CD4-positive, alpha-beta T cell treated with Interleukin-17A for 1 hour (primary cell): ENCODE measurements around the gene PGBD5.

Experiments
- DNase-seq: peaks from one replicate; pipeline ENCODE4 v3.0.0-alpha.2; 2020

Gene PGBD5

DNA sequence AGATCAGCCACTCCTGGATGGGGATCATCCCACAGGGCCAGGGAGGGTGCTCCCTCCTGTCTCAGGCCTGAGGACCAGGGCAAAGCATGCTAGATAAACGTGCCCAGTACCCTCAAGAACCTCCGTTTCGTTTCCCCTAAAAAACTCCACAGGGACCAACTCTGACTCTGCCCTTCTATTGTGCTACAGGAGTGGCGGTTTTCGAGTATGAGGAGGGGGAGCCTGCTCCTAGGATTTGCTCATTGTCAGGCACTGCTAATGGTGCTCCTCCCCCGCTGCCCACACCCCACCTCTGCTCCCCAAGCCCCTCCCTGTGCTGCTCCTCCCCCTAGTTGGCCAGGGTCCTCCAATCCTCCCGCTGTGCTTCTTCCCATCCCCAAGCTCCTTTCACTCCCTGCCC is 32.0 kb downstream of the PGBD5 start:
- DNase-seq = no peak

DNA sequence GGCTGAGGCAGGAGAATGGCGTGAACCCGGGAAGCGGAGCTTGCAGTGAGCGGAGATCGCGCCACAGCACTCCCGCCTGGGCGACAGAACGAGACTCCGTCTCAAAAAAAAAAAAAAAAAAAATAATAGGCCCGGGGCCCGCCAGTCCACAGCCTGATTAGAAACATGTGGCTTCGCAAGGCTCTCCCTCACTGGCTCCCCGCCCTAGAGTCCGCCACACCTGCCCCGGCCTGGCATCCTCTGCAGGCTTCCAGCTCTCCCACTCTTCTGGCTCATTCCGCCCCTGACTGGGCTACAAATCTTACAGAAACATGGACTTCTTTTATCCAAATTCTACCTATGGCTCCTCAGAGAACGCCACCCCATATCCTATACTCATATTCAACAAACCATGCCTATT is 32.4 kb downstream of the PGBD5 start:
- DNase-seq = no peak

DNA sequence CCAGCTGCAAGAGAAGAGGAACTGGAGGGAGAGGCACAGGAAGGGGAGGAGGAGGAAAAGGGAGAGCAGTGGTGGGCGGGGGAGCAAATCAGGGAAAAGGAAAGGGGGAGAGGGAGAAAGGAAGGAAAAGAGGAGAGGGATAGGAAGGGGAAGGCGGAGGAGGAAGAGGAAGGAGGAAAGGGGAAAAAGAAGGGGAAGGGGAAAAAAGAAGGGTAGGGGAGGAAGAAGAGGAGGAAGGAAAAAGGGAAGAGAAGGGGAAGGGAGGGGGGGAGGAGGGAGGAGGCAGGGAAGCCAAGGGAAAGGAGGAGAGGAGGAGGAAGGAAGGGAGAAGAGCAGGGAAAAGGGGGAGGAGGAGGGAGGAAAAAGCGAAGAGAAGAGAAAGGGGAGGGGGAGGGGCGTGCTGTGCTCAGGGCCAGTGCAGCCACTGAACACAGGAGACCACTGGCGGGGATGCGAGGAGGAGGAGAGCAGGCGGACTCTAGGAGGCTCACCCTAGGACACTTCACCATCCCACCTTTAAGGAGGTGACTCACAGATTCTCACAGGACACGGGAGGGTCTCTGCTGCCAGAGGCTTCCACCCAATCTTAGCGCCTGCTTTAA is 33.1 kb downstream of the PGBD5 start:
- DNase-seq = no peak

DNA sequence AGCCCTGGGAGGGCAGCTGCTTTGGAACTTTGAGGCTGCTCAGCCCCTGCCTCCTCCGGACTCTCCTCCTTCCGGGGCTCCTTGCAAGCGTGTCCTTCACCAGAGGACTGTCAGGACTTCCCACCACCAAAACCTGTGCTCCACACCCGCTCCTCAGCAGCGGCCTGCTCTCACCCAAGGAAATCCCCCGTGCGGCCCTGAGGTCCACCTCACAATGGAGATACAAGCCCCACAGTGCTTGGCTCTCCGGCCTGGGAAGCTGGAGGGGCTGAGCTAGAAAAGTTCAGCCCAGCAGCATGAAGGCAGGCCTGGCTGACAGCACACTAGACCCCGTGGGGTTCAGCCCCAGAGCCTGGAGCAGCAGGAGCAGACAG is 33.6 kb downstream of the PGBD5 start:
- DNase-seq = no peak

DNA sequence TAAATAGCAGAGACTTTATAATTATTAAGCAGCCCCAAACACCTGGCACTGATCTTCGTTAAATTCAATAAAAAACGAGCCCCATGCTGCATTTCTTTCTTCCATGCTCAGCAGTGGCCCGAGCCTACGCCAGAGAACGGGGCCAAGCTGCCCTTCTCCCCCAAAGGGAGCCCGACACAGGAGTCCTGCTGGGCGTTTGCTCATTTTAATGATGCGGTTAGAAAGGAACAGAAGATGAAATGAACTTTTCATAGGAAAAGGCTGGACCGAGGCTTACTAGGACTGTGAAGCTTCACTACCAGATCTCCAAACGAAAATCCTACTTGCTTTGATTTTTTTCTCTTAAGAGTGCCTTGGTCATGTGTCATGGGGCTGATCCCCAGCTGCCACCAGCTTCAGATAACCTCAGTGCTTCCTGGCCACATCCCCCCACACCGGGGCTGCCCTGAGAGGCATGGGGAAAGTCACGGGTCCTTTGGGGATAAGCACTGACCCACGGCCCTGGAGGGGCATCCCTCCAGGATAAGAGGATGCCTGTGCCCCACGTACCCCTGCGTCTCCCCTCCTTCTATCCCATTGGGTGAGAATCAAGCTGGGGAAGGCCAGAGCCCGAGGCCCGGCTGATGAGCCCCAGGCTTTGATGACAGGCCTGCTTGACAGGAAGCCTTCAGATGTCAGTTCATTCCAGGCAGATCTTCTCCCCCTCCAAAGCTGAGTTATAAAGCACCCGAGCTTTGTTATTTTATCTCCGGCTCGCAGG is 34.2 kb downstream of the PGBD5 start:
- no peak for DNase-seq

DNA sequence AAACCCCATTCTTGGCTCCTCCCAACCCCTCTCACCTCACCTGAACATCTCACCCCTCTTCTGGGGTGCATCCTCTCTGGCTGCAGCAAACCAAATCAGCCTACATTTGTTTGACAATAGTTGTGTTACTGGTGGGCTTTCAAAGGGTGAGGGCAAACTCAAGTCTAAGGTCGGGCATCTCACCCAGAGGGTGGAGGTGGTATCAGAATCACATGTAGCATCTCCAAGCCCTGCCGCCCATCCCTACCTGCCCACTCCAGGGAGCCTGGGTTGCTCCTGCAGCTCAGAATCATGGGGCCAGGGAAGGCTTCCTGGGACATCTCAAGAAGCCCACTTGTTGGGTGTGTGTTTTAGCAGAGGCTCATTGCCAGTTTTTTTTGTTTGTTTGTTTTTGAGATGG is 35.8 kb downstream of the PGBD5 start:
- no peak for DNase-seq

DNA sequence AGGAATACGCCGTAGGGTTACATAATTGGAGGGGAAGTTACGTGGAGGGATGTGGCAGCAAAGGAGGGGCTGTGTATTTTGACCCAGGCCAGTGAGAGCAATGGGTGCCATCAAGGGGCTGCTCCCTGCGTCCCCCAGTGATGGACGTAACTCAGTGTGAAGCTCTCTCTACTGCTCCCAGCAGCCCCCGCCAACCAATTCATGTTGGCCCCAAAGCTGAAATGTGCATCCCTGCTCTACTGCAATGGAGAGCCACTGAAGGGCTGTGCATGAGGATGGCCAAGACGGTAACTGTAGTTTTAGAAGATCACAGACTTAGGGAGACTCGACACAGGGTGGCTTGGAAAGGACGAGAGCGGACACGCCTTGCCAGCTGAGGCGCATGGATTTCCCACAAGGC is 38.3 kb downstream of the PGBD5 start:
- DNase-seq = no peak

DNA sequence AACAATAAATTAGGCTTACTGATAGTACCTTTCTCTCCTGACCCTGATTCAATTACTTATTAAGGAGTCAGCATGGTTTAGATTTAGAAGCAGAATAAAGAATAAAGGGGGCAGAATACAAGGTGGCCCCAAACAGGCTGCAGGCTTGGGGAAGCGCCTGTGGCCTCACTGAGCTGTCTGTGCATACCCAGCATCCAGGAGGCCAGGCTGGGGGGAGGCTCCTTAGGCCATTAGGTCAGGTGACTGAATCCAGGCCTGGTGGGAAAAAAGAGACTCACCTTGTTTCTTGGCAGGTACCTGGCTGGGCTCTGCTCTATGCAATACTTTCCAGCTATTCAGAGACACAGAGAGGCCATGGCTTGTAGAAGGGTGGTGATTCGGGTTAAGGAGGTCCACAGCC is 38.8 kb downstream of the PGBD5 start:
- DNase-seq = no peak

DNA sequence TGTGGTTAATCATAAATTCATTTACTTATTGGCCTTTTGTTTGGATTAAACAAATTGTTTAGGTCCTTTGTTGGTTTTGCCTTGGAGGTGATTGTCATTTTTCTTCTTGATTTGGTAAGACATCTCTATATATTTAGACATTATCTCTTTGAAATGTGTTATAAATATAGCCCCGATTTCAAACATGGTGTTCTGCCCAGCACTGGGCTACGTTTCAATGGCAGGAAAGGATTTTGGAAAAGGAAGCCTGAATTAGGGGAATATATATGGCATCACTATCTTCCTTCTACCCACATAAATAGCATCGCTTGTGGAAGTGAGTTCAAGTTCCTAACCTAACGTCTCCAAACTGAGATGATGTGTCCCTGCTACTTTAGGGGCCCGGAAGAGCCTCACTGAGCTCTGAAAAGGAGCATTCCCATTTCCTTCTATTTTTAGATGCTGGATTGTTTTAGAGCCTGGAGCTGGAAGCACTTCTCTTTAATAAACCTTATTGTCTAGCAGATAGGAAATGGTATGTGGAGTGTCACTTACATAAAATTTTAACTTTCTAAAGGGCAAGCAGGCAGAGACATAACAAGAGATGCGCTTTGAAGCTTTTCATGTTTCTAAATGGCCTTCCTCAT is 39.4 kb downstream of the PGBD5 start:
- DNase-seq = no peak

DNA sequence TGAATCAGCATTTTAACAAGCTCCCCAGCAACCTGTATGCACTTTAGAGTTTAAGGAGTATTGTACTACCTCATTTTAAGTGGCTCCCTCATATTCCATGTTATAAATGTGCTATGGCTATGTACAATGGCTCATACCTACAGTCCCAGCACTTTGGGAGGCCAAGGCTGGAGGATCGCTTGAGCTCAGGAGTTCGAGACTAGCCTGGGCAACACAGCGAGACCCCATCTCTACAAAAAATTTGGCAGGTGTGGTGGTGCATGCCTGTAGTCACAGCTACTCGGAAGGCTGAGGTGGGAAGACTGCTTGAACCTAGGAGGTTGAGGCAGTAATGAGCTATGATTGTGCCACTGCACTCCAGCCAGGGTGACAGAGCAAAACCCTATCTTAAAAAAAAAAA is 40.2 kb downstream of the PGBD5 start:
- no peak for DNase-seq

DNA sequence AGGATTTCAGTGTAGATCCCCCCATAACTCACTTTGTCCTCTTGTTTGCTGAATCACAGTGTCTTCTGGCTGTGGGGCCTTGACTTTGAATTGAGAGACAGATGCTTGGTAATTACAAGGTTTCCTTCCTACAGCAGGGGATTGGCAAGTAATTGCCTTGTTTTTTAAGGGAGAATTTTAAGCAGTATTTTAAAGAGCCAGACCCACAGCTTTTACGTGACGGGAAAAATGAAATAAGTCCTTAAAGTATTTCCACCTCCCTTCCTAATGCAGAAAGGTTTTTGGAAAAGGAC is 41.0 kb downstream of the PGBD5 start:
- no peak for DNase-seq

DNA sequence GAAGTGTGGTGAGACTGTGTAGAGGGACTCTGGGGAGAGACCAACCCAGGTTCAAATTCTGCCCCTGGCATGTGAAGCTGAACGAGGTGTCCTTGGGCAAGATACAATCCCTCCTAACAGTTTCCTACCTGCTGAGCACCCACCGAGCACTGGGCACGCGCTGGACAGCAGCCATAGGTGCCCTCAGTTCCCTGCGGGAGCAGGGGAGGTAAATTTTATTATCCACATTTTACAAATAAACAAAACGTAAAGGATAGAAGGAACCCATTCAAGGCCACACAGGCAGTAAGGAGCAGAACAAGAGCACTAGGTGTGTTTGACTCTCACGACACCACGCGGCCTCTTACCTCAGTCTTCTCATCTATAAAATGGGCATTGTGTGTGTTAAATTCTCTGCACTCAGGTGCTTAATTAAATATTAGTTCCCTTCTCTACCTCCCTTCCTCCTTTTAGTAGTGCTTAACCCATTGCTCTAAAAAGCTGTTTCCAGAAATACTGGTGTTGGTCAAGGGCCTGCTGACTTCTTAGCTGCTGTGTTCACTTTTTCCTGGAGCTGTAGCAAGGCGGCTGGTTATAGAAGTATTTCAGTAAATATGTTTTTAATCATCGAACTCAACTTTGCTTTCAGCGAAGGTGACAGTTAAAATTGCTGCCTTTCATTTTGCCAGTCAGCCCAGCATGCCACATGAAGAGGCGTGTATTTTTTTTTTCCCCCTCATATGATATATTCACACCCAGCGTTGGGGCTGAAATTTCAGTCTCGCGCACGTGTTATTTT is 41.6 kb downstream of the PGBD5 start:
- no peak for DNase-seq

DNA sequence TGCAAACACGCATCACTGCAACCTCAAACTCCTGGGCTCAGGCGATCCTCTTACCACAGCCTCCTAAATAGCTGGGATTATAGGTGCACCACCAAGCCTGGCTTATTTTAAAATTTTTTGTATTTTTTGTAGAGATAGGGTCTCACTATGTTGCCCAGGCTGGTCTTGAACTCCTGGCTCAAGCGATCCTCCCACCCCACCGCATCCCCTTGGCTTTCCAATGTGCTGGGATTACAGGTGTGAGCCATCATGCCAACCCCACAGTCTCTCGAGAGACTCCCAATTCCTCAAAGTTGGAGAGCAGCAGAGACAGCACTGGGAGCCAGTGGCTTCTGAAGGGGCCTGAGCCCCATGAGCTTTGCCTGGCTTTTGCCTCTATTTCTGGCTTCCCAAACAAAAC is 42.7 kb downstream of the PGBD5 start:
- DNase-seq = no peak

DNA sequence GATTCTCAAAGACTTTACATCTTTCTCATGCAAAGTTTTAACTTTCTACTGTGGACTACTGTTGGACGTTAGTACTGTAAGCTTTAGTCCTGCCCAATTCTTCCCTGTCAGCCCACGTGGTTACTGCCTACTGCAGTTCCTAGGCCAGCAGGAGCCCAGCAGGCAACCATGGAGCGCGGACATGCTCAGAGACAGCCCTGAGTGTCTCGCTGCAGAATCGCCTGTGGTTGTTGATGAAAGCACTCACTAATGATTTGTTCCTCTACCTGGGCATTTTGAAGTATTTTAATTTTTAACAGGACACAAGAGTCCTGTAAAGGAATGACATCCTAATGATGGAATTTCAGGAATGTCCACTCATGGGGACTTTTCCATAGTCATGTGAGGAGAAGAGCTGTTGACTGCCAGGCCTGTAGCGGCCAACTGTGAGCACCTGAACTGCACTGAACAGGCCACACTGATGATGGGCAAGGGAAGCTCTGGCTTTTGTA is 44.1 kb downstream of the PGBD5 start:
- DNase-seq = no peak

DNA sequence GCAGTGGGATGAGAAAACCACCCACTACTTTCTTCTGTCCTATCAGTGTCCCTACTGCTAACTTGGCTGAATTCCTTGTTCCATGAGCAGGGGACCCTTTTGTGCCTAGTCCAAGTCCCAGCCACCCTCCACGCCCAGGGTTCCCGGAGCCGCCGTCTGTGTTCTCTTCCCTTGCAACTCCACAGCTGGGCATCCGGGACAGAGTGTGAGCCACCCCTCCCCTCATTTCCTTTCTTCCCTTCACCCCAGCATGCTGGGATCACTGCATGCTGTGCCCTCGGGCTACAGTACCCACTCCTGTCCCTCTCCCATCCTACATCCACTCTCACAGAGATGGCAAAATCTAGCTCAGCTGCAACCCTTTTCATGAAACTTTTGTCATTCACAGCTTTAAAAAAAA is 44.5 kb downstream of the PGBD5 start:
- no peak for DNase-seq

DNA sequence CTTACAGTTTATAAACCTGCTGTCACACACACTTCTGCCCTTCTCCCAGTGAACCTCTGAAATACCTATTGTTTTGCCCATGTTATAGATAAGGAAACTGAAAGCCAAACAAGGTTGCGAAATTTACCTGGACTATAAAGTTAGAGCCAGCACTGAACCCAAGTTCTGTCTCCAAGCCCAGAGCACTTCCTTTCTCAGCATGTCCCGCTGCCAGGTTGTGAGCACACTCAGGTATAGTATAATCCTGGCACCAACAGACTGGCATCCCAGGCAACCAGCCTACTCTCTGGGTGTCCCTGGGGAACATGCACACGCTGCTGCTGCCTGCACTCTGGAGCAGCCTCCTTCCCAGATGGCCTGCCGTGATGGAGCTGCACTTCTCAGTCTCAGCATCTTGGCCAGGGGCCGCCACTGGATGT is 45.1 kb downstream of the PGBD5 start:
- DNase-seq = no peak

DNA sequence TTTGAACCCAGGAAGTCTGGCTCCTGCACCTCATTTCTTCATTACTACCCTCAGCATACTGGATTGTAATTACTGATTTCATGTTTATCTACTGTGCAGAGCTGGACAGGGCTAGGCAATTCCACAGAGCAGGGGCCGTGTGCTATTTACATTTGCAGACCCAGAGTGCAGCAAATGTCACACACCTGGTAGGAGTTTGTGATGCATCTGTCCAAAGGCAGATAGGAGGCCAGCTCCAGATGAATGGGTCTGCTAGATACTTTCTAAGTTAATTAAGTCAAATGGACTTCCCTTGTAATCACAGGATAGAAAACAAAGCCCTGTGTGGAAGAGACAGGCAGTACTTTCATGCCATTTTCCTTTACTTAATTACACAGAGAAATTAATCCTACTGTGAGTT is 46.2 kb downstream of the PGBD5 start:
- no peak for DNase-seq

DNA sequence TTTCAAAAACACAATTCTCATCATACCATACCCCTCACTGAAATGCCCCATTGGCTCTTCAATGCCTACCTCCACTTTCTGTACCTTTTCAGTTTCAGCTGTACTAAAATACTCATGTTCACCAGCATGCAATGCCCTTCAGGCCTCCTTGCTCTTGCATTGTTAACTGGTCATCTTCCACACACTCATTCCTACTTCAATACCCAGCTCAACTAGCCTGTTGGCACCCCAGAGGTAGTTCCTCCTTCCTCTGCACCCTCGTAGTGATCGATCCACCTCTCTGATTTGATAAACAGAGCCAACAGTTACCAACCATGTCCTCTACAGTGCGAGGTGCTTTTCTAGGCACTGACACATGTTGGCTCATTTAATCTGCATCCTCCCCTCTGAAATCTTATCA is 46.7 kb downstream of the PGBD5 start:
- no peak for DNase-seq

DNA sequence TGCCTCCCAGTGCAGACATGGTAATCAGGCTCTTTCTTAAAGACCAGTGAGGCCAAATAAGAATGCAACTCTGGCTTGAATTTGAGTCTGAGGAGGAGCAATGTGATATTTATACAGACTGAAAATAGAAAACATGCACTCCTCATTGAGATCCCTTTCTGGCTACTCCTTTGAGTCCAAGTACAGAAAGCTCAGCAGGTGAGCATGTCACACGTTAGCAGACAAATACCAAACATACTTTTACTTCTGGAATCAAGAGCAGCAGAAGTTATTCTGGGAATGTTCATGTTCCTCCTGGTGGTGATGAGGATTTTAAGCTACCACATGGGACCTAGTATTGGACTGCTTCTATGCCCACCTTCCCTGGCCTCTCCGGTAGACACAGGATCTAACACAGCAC is 48.3 kb downstream of the PGBD5 start:
- DNase-seq = no peak

DNA sequence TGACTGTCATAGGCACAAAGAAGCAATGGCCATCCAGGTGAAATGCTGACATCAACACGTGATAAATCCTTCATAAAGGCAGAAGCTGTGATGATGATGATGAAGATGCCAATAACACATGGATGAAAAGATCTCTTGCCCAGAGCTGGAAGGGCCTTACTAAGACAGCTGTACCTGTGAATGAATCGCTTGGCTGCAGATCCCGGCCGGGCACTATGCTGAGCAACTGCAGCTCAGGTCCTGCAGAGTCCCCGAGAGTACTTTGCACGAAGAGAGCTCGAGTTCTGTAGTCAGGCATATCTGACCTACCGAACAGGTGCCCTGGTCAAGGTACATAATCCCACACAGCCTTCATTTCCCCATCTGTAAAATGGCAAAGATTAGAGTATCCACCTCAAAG is 48.8 kb downstream of the PGBD5 start:
- DNase-seq = no peak

DNA sequence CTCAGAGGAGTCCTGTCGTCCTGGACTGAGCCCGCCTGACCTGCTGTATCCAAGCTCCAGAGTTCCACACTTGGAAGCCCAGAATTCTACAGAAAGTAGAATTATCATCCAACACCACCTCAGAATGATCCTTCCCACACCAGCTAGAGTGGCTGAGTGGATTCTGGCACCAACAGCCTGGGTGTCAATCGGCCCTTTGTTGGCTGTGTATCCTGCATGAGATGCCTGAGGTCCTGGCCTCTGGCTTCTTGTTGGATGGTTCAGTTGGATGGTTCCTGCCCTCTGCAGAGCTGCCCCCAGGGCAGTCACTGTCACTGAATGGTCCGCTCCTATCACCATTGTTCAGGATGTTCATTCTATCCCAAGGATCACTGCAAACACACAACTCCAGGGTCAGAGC is 49.8 kb downstream of the PGBD5 start:
- no peak for DNase-seq

DNA sequence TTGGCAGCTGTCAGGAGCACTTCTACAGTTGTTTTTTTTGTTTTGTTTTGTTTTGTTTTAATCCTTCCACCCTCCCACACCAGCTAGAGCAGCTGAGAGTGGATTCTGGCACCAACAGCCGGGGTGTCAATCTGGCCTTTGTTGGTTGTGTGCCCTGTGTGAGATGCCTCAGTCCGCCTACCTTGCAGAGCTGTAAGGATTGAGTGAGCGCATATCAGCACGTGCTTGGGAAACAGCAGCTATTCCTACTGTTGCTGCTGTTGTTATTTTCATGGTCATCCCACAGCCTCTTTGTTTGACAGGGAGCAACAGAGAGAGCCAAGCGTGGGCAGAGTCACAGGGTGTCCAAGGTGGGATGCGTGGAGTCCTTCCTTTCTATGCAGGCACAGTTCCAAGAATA is 50.4 kb downstream of the PGBD5 start:
- DNase-seq = no peak

DNA sequence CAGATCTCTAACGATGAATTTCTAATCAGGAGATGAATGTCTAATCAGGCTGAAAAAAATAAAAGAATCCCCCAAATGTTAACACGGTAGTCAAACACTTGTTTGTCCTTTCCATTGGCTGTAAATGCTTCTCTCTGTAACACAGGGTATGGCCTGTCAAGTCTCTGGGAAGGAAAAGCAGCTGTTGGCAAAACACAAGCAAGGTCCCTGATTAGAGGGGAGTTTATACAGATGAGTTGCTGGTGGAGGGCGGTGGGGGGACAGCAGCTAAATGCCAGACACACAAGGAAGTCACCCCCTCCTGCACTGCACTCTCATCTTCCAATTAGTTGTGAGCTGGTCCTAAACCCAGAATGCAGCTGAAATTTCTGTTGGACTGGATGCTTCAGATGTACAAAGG is 51.0 kb downstream of the PGBD5 start:
- DNase-seq = no peak
